Heart right ventricle (tissue), 16 donors: ENCODE data around the gene BCL2L13. TPM values are rescaled to one million over a fixed set of nuclear protein-coding genes. Genes with fewer than 3 reads are reported as not detected.

Experiments used
- ATAC-seq, 8 donors: fragments of 200-7000 bp; cut with Tn5 transposase; one replicate each; pipeline ENCODE4 v1.9.1; 2020; ENCODE audit warnings: mild to moderate bottlenecking in 8 of 8, moderate library complexity in 8 of 8, moderate number of reproducible peaks in 1 of 8
- DNase-seq, 2 donors: peaks; one replicate each; pipeline ENCODE4 v3.0.0-alpha.2; 2020
- H3K27ac ChIP-seq, 10 donors: fragments of 200-600 bp; sonication (generic) in 2 of 10; one replicate each; pipeline versions ENCODE4 v1.5.0 to v1.8.0; 2020 to 2022; ENCODE audit warnings: mild to moderate bottlenecking in 3 of 10
- H3K27me3 ChIP-seq, 7 donors: fragments of 200-600 bp; one replicate each; pipeline ENCODE4 v1.8.0; 2021 to 2022; ENCODE audit warnings: mild to moderate bottlenecking in 2 of 7
- H3K36me3 ChIP-seq, 9 donors: fragments of 200-600 bp; sonication (generic) in 1 of 9; one replicate each; pipeline versions ENCODE4 v1.5.0 to v1.8.0; 2020 to 2022; ENCODE audit warnings: mild to moderate bottlenecking in 2 of 9
- H3K4me1 ChIP-seq, 9 donors: fragments of 200-600 bp; sonication (generic) in 1 of 9; one replicate each; pipeline versions ENCODE4 v1.5.0 to v1.8.0; 2020 to 2022; ENCODE audit warnings: mild to moderate bottlenecking in 4 of 9
- H3K4me3 ChIP-seq, 10 donors: fragments of 200-600 bp; sonication (generic) in 2 of 10; one replicate each; pipeline versions ENCODE4 v1.5.0 to v1.8.0; 2020 to 2022; ENCODE audit warnings: mild to moderate bottlenecking in 7 of 10, moderate library complexity in 2 of 10
- H3K9me3 ChIP-seq, 11 donors: fragments of 200-600 bp in 10 of 11; sonication (generic) in 2 of 11; one replicate each; pipeline versions ENCODE4 v1.5.0 to v1.8.0; 2013 to 2022; ENCODE audit warnings: mild to moderate bottlenecking in 2 of 11, control low read depth in 1 of 11, moderate library complexity in 1 of 11
- WGBS, 2 donors: extraction: QIAGEN DNeasy Blood & Tissue Kit; methylation state at CpG; one replicate each; pipeline ENCODE4 v1.1.7; 2013; ENCODE audit warnings: inconsistent platforms in 1 of 2; 5-methylcytosine and 5-hydroxymethylcytosine counted together
- intact Hi-C, 10 donors: fragments of 100-400 bp; cut with DNase I; formaldehyde crosslinking; loops; one replicate each; pipeline versions ENCODE4 v1.11.1 to v1.14.2; 2022
- polyA plus RNA-seq, 2 donors: library from polyadenylated mRNA; stranded (reverse); fragments of 200-250 nt; gene quantifications; one replicate each; pipeline ENCODE4 v1.2.3, GENCODE V29; 2013
- total RNA-seq, 10 donors: library from RNA; stranded (reverse); fragmentation: NEBNext Ultra II Directional in 3 of 10; extraction: Animal tissue kit (Norgen Biotek cat#: 25700) in 3 of 10; gene quantifications; one replicate each; pipeline versions ENCODE4 v1.2.1 to v1.2.4, GENCODE V29; 2021 to 2023
- TF ChIP-seq, protein P1 (sequence below), 9 donors: fragments of 200-600 bp; sonication (generic) in 2 of 9; IDR thresholded peaks; one replicate each; pipeline versions ENCODE4 v1.5.0 to v1.8.0; 2021 to 2022; ENCODE audit warnings: antibody characterized with exemption in 9 of 9, mild to moderate bottlenecking in 5 of 9, moderate library complexity in 1 of 9
- donor health status: Arrhythmogenic right ventricular cardiomyopathy.
- donor health status: ischemic (EF 13 %, LVEDD 7.1; RV severe dilation, severe dysfunction).
- donor health status: healthy with polysubstance abuse.
- donor health status: DM: no; HTN: yes; CAD: no.
- donor health status: DM: no; HTN: no; CAD: no.
- donor health status: ischemic (EF 25% LVEDD 6.9; RV normal size, moderate dysfunction).
- donor health status: ischemic (EF 25% LVEDD 5.7; RV mildly dilated, moderate dysfunction).
- donor health status: healthy.
- donor health status: DM: yes; HTN: yes; CAD: no.
- donor health status: Ischemic cardiomyopathy.
- donor health status: ischemic (EF 35%, LVEDD 5.7; RV mildly dilated, moderate dysfunction).
- donor health status: nonischemic (EF 11% LVEDD 7.7; RV severe dilation, severe dysfunction).
- donor health status: DM: yes; HTN: yes; CAD: no.
- donor health status: PGD.
- donor health status: ischemic (EF 29% LVEDD 5.4; RV normal size, mild dysfunction).
- donor health status: nonischemic (EF 23%, LVEDD 6.1; RV moderate dilation, normal function).

BCL2L13 gene
- total and polyA plus RNA-seq, 12 donors, result 27.9 to 113 (median 88.7) TPM

DNA sequence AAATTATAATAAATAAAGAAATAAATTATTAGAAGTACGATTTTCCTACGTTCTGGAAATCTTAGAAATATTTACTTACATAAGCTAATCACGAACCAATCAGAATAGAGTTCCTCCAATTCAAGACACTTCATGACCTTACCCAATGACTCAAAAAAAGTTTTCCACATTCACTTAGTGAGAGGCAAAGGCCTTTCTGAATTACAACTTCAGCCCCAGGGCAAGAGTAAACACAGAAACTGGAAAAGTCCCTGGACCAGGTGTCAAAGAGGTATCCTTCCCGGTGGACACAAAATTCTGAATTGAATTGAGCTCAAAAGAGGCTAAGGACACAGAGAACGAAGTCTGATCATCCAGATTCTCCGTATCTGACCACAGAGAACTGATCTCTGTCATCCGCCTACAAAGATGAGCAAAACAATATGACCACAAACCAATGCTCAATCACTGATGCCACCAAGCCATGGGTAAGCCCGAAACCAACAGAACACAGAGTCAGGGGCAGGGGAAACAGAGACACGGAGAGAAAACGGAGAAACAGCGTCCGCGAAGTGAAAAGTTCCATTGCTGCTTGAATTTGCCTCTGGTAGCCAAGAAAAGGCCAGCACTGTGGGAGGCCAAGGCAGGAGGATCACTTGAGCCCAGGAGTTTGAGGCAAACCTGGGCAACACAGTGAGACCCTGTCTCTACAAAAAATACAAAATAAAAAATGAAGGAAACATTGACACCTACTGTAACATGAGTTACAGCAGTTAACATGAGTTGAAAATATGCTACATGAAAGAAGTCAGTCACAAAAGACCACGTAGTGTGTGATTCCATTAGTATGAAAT is 128.9 kb downstream of the BCL2L13 start:
- WGBS, 2 donors, result 92 to 96% methylated on average over 14 of the region's 14 CpGs
- Histone ChIP-seq H3K27me3 (no peaks in the 10 kb centered on the region), H3K9me3 (no peaks in the 10 kb centered on the region), H3K4me3 (no peak overlapping the region), H3K36me3 (no peaks in the 10 kb centered on the region), H3K27ac (peak overlapping the region in 1 of 10 donors; percentile 34), H3K4me1 (peaks cover 0 to 36% (median 4%) of the 10 kb centered on the region in 9 donors)
- TF ChIP-seq, protein P1, sequence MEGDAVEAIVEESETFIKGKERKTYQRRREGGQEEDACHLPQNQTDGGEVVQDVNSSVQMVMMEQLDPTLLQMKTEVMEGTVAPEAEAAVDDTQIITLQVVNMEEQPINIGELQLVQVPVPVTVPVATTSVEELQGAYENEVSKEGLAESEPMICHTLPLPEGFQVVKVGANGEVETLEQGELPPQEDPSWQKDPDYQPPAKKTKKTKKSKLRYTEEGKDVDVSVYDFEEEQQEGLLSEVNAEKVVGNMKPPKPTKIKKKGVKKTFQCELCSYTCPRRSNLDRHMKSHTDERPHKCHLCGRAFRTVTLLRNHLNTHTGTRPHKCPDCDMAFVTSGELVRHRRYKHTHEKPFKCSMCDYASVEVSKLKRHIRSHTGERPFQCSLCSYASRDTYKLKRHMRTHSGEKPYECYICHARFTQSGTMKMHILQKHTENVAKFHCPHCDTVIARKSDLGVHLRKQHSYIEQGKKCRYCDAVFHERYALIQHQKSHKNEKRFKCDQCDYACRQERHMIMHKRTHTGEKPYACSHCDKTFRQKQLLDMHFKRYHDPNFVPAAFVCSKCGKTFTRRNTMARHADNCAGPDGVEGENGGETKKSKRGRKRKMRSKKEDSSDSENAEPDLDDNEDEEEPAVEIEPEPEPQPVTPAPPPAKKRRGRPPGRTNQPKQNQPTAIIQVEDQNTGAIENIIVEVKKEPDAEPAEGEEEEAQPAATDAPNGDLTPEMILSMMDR (IDR thresholded peaks at IDR 0.05), result no peak
- intact Hi-C loops, result no loop called here
- no peak for DNase-seq
- ATAC-seq, result no peak

DNA sequence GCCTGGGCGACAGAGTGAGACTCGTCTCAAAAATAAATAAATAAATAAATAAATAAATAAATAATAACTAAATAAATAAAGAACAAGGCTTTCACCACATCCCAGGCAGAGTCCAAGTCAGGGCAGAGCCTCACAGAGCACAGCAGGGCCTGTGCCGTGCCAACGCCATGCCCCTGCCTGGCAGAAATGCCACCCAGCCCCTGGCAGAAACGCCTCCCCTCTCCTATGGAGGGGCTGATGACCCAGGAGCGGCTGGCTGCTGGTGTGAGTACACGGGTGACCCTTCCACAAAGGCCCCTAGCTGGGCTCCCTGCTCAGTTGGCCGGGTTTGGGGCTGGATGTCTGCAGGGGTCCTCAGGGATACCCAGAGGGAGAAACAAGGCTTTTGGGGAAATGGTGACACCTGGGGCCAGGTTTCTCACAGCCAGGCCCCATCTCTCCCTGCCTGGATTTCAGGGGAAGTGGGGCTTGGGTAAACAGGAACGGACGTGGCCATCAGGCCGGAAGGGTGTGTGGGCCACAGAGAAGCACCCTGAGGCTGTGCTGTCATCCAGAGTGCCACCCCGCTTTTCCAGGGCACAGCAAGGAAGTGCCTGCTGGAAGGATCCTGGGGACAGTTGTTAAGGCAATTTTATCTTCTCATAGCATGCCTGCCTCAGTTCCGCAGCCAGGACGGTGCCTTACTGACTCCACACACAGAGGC is 130.6 kb downstream of the BCL2L13 start:
- Histone ChIP-seq H3K27me3 (no peaks in the 10 kb centered on the region), H3K4me3 (no peak overlapping the region), H3K9me3 (no peaks in the 10 kb centered on the region), H3K27ac (peak overlapping the region in 2 of 10 donors; percentile 35 to 98), H3K36me3 (no peaks in the 10 kb centered on the region), H3K4me1 (peaks cover 3 to 49% (median 12%) of the 10 kb centered on the region in 9 donors)
- 86 to 89% methylated on average over 14 of the region's 14 CpGs for WGBS, 2 donors
- DNase-seq, result no peak
- ATAC-seq, result no peak
- TF ChIP-seq, protein P1 (IDR thresholded peaks at IDR 0.05), result no peak
- intact Hi-C loops, result no loop called here

- TF ChIP-seq, protein P1 (IDR thresholded peaks at IDR 0.05), result no peak
- ATAC-seq (no peak), DNase-seq (no peak)
- H3K4me1 ChIP-seq, result peaks cover 3 to 51% (median 12%) of the 10 kb centered on the region in 9 donors
- H3K36me3 ChIP-seq, result no peaks in the 10 kb centered on the region
- WGBS, 2 donors, result 92% methylated on average over 9 of the region's 9 CpGs
- intact Hi-C loops, result loop anchor here in 1 of 10 donors (10.0 kb wide), 1 partner anchor 135 kb away; the partner anchor contains the start of gene BCL2L13
- H3K27me3 ChIP-seq, result no peaks in the 10 kb centered on the region
- no peak overlapping the region for H3K4me3 ChIP-seq
- peak overlapping the region in 2 of 10 donors; percentile 3 to 98 for H3K27ac ChIP-seq
- H3K9me3 ChIP-seq, result no peaks in the 10 kb centered on the region
Observed at GRCh38 chr22:17769716-17770082, 131.1 kb downstream of the BCL2L13 start.

DNA sequence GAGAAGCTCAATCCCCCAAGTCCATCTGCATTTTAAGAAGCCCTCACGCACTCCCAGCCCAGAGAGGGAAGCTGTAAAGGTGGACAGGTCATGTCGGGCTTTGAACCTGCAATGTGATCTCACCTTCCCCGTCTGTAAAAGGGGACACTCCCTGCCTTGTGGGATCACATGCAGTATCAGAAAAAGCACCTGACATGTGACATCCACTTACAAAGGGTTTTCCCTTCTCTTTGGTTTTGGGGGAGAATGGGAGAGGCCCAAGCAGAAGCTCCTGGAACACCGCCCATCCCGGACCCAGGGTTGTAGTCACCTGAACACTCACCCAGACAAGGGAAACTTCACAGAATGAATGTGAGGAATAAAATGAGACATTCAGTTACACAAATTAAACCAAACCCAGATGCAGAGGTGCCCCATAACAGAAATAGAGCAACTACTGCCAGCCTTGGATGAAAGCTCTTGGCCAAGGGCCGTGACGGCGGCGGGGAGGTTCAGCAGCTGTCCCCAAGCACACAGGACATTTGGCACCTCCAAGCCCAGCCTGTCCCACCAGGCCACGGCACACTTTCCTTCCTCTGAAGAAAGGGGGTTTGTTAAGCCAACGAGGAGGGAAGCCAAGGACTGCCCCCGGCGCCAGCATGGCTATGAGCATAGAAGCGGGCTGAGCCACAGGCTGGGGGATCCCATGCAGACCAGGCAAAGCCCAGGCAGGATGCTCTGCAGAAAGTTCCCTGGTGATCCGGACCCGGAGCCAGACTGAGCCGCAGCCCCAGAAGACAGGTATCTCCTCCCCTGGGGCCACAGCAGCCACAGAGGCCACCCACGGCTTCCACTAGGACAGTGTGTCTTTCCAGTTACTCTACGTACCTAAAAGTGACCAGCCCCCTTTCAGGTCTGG is 131.9 kb downstream of the BCL2L13 start:
- peaks cover 3 to 59% (median 19%) of the 10 kb centered on the region in 9 donors for H3K4me1 ChIP-seq
- intact Hi-C loops, result loop anchor here in 1 of 10 donors (10.0 kb wide), 1 partner anchor 136 kb away; the partner anchor contains the start of gene BCL2L13
- no peak for DNase-seq
- TF ChIP-seq, protein P1 (IDR thresholded peaks at IDR 0.05), result no peak
- H3K27ac ChIP-seq, result peak overlapping the region in 2 of 10 donors; percentile 3 to 98
- no peaks in the 10 kb centered on the region for H3K27me3 ChIP-seq
- H3K9me3 ChIP-seq, result no peaks in the 10 kb centered on the region
- no peaks in the 10 kb centered on the region for H3K36me3 ChIP-seq
- 89% methylated on average over 19 of the region's 19 CpGs for WGBS, 2 donors
- no peak overlapping the region for H3K4me3 ChIP-seq
- no peak for ATAC-seq
